ENCODE data around the gene CTDSP1.

- TF ChIP-seq TAF1 (IDR thresholded peaks at IDR 0.05; ENCODE audit: low read depth, low read length) (no peak), POU2F2 (IDR thresholded peaks at IDR 0.05; ENCODE audit: low read depth, low read length) (no peak), POLR2A (IDR thresholded peaks at IDR 0.05; ENCODE audit: low read depth, low read length) (no peak), POLR2AphosphoS5 (IDR thresholded peaks at IDR 0.05; ENCODE audit: low read depth, low read length) (no peak), SPI1 (IDR thresholded peaks at IDR 0.05; ENCODE audit: low read depth, low read length) (no peak)
These were observed 38.3 kb downstream of the CTDSP1 start for GRCh38 chr2:218437969-218438368.
